Breast epithelium (tissue), 4 donors: ENCODE measurements around the gene ZNF618. TPM values are rescaled to one million over a fixed set of nuclear protein-coding genes. Genes with fewer than 3 reads are reported as not detected.

Source experiments
- DNase-seq, 2 donors: peaks; one replicate each; pipeline ENCODE4 v3.0.0-alpha.2; 2019; ENCODE audit warnings: low spot score in 2 of 2
- H3K27ac ChIP-seq, 2 donors: fragments of 200-600 bp; sonication (generic) in 1 of 2; one replicate each; pipeline ENCODE4 v1.5.1; 2016 to 2019; ENCODE audit warnings: mild to moderate bottlenecking in 1 of 2
- H3K27me3 ChIP-seq, 2 donors: fragments of 200-600 bp; sonication (generic) in 1 of 2; one replicate each; pipeline versions ENCODE4 v1.5.1 to v1.6.0; 2017 to 2019; ENCODE audit warnings: control low read depth in 1 of 2, mild to moderate bottlenecking in 1 of 2
- H3K36me3 ChIP-seq: fragments of 200-600 bp; one replicate; pipeline ENCODE4 v1.5.1; 2019
- H3K4me1 ChIP-seq, 2 donors: fragments of 200-600 bp; sonication (generic); one replicate each; pipeline ENCODE4 v1.5.1; 2016 to 2019; ENCODE audit warnings: control low read depth in 1 of 2
- H3K4me3 ChIP-seq, 3 donors: fragments of 200-600 bp; sonication (generic); 1 replicate in 2 of 3; 2 replicates in 1 of 3; pipeline ENCODE4 v1.5.1; 2016 to 2019; ENCODE audit warnings: mild to moderate bottlenecking in 3 of 3, moderate library complexity in 2 of 3
- H3K9me3 ChIP-seq, 2 donors: fragments of 200-600 bp; sonication (generic) in 1 of 2; one replicate each; pipeline ENCODE4 v1.5.1; 2016 to 2019; ENCODE audit warnings: control low read depth in 1 of 2
- POLR2A ChIP-seq: fragments of 450-650 bp; IDR thresholded peaks from one replicate; pipeline ENCODE4 v1.6.1; 2016; ENCODE audit warnings: antibody characterized with exemption, mild to moderate bottlenecking, moderate library complexity
- POLR2AphosphoS5 ChIP-seq, 3 donors: sonication (generic); formaldehyde crosslinking; IDR thresholded peaks; one replicate each; pipeline ENCODE4 v1.6.1; 2017; ENCODE audit warnings: antibody characterized with exemption in 3 of 3
- intact Hi-C: fragments of 100-400 bp; cut with DNase I; formaldehyde crosslinking; loops from one replicate; pipeline ENCODE4 v1.15.1; 2023; ENCODE audit warnings: low total_unique reads
- total RNA-seq, 3 donors: library from RNA; depleted of rRNA; stranded (reverse); fragments of >200 nt; gene quantifications; one replicate each; pipeline ENCODE4 v1.1.0, GENCODE V29; 2016
- TF ChIP-seq, protein P1 (sequence below), 3 donors: fragments of 450-650 bp; IDR thresholded peaks; one replicate each; pipeline ENCODE4 v1.5.1; 2016 to 2017; ENCODE audit warnings: antibody characterized with exemption in 3 of 3, mild to moderate bottlenecking in 3 of 3, moderate library complexity in 3 of 3

Gene ZNF618
- total RNA-seq, 3 donors from 2014 or later = 4.6 to 11.8 (median 10.4) TPM

DNA sequence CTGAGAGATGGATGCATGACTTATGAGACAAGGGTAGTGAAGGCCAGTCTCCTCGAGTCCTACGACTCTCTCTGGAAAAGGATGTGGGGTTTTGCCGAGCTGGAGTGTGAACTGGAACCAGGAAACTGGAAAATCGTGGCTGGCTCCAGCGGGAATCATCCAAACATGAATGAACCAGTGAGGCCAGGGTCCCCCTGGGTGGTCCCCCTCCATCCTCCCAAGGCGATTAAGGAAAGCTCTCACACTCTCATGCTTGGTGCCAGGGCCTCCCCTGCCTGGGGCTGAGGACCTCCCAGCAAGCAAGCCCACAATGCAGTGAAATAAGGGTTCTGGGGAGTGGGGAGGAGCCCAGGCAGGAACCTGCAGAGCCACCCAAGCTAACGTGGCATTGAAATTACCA lies 211.6 kb downstream of the ZNF618 start:
- H3K9me3 ChIP-seq = no peaks in the 10 kb centered on the region
- H3K4me1 ChIP-seq = no peaks in the 10 kb centered on the region
- no peak for DNase-seq
- no peaks in the 10 kb centered on the region for H3K36me3 ChIP-seq
- no peak overlapping the region for H3K4me3 ChIP-seq
- intact Hi-C loops = no loop called here
- TF ChIP-seq POLR2A (no peak), POLR2AphosphoS5 (IDR thresholded peaks at IDR 0.05) (no peak)
- TF ChIP-seq, protein P1, sequence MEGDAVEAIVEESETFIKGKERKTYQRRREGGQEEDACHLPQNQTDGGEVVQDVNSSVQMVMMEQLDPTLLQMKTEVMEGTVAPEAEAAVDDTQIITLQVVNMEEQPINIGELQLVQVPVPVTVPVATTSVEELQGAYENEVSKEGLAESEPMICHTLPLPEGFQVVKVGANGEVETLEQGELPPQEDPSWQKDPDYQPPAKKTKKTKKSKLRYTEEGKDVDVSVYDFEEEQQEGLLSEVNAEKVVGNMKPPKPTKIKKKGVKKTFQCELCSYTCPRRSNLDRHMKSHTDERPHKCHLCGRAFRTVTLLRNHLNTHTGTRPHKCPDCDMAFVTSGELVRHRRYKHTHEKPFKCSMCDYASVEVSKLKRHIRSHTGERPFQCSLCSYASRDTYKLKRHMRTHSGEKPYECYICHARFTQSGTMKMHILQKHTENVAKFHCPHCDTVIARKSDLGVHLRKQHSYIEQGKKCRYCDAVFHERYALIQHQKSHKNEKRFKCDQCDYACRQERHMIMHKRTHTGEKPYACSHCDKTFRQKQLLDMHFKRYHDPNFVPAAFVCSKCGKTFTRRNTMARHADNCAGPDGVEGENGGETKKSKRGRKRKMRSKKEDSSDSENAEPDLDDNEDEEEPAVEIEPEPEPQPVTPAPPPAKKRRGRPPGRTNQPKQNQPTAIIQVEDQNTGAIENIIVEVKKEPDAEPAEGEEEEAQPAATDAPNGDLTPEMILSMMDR (IDR thresholded peaks at IDR 0.05) = no peak
- no peak overlapping the region for H3K27ac ChIP-seq
- H3K27me3 ChIP-seq = no peaks in the 10 kb centered on the region

DNA sequence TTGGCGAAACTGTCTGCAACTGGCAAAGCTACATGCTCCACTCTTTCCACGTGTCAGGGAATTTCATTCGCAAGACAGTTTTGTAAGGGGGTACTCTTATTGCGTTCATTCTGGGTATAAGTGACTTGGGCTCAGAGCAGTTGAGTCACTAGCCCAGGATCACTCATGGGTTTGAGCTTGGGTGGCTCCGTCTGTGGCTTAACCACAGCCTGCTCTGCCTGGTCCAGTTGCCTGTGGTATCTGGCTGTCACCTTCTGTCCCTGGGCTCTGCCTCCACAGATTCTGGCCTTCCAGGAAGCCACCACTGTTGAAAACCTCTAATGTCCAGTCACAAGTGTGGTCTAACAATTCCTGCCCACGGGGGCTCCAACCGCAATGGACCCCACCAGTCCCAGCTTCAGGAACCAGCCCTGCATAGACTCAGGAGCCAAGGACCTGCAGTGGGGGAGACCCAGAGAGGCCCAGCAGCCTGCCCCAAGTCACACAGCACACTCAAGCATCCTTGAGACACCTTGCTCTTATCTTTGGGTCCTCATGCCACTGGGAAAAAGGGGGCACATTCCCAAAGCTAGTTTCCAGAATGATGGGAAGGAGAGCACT lies 212.6 kb downstream of the ZNF618 start:
- Histone ChIP-seq H3K4me1 (no peaks in the 10 kb centered on the region), H3K36me3 (no peaks in the 10 kb centered on the region), H3K9me3 (no peaks in the 10 kb centered on the region), H3K27me3 (no peaks in the 10 kb centered on the region), H3K27ac (no peak overlapping the region), H3K4me3 (no peak overlapping the region)
- TF ChIP-seq, protein P1 (IDR thresholded peaks at IDR 0.05) = no peak
- TF ChIP-seq POLR2A (no peak), POLR2AphosphoS5 (IDR thresholded peaks at IDR 0.05) (no peak)
- no peak for DNase-seq
- intact Hi-C loops = no loop called here

DNA sequence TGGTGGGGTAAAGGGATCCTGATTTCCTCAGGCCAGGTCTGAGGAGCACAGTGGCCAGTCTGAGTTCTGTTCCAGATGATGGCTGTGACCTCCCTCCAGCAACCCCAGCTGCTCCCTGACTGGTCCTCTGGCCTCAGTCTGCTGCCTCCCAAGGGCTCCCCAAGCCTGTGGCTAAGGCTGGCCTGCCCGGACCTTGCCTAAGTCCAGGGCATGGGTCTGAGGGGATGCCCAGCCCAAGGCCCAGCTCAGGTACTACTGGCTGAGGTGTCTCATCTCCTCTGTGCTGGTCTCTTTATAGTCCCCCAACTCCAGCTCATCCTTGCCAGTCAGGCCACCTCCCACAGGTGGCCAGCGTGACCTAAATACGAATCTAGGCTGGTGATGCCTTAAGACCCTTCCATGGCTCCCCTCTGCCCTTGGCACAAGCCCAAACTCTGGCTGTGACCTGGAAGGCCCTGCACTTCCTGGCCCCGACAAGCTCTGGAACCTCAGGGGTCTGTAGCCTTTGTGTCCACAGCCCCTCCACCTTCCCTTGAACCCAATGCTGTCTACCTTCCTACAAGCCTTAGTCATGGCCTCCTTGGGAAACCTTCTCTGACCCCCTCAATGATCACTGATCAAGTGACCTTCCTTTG lies 213.2 kb downstream of the ZNF618 start:
- no peak for DNase-seq
- intact Hi-C loops = no loop called here
- no peaks in the 10 kb centered on the region for H3K27me3 ChIP-seq
- H3K4me1 ChIP-seq = no peaks in the 10 kb centered on the region
- TF ChIP-seq, protein P1 (IDR thresholded peaks at IDR 0.05) = no peak
- TF ChIP-seq POLR2A (no peak), POLR2AphosphoS5 (IDR thresholded peaks at IDR 0.05) (no peak)
- no peaks in the 10 kb centered on the region for H3K36me3 ChIP-seq
- no peak overlapping the region for H3K4me3 ChIP-seq
- no peaks in the 10 kb centered on the region for H3K9me3 ChIP-seq
- no peak overlapping the region for H3K27ac ChIP-seq

DNA sequence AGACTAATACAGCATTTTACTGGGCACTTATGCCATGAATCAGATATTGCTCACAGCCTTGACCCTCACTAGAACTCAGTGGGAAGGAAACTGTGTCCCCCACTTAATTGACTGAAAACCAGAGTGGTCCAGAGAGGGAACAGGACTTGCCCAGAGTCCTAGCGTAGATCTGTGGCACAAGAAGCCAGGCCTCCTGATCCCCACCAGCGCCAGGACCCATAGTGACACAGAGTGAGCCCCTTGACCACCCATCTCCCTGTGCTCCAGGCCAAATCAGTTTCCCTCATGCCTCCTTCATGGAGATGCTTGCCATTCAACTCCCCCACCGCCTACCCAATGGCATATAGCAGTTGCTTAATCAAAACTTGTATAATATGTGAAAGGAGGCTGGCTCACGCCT lies 214.7 kb downstream of the ZNF618 start:
- DNase-seq = no peak
- no peaks in the 10 kb centered on the region for H3K4me1 ChIP-seq
- no peak overlapping the region for H3K27ac ChIP-seq
- no peaks in the 10 kb centered on the region for H3K9me3 ChIP-seq
- H3K27me3 ChIP-seq = no peaks in the 10 kb centered on the region
- no peak overlapping the region for H3K4me3 ChIP-seq
- H3K36me3 ChIP-seq = no peaks in the 10 kb centered on the region
- intact Hi-C loops = no loop called here
- TF ChIP-seq POLR2A (no peak), POLR2AphosphoS5 (IDR thresholded peaks at IDR 0.05) (no peak)
- TF ChIP-seq, protein P1 (IDR thresholded peaks at IDR 0.05) = no peak

DNA sequence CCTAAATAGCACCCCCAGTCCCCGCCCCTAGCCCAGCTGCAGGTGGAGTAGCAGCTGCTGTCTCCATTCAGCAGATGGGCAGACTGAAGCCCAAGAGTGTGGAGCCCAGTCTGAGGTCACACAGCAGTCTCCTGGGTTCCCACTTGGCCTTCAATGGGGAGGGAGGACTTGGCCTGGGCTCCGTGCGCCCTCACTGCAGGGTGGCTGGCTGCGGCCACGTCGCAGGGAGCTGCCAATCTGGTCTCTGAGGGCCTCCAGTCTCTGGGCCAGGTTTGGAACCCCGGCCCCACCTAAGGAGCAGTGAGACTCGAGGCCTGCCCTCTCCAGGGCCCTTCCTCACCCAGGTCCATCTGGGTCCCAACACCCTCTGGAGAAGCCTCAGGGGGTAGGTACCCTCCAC lies 215.6 kb downstream of the ZNF618 start:
- no peaks in the 10 kb centered on the region for H3K36me3 ChIP-seq
- no peak for DNase-seq
- H3K4me3 ChIP-seq = no peak overlapping the region
- H3K27ac ChIP-seq = no peak overlapping the region
- H3K9me3 ChIP-seq = no peaks in the 10 kb centered on the region
- TF ChIP-seq, protein P1 (IDR thresholded peaks at IDR 0.05) = no peak
- TF ChIP-seq POLR2AphosphoS5 (IDR thresholded peaks at IDR 0.05) (no peak), POLR2A (no peak)
- no peaks in the 10 kb centered on the region for H3K4me1 ChIP-seq
- intact Hi-C loops = no loop called here
- H3K27me3 ChIP-seq = no peaks in the 10 kb centered on the region
